H9 (cell line): Measurements from ENCODE around the gene AHNAK2. TPM values are rescaled to one million over a fixed set of nuclear protein-coding genes. Genes with fewer than 3 reads are reported as not detected.

Experiments
- DNase-seq: peaks from one replicate; pipeline ENCODE4 v3.0.0-alpha.2; 2017
- H2AFZ ChIP-seq: one replicate; pipeline ENCODE4 v1.6.1; 2013; ENCODE audit warnings: mild to moderate bottlenecking, low read length, control low read depth, moderate library complexity
- H2AK5ac ChIP-seq: 2 replicates; pipeline ENCODE4 v1.6.1; 2013; ENCODE audit warnings: low read length, control low read depth, mixed read lengths; ENCODE audit not compliant: insufficient read length
- H2BK120ac ChIP-seq: one replicate; pipeline ENCODE4 v1.6.1; 2013; ENCODE audit warnings: low read depth, mild to moderate bottlenecking, low read length, control low read depth, inconsistent platforms; ENCODE audit not compliant: poor library complexity, severe bottlenecking
- H2BK12ac ChIP-seq: 2 replicates; pipeline ENCODE4 v1.6.1; 2013; ENCODE audit warnings: low read length, control low read depth, mixed read lengths, low read depth; ENCODE audit not compliant: insufficient read length
- H2BK15ac ChIP-seq: 2 replicates; pipeline ENCODE4 v1.6.1; 2013; ENCODE audit warnings: low read depth, low read length, control low read depth
- H2BK20ac ChIP-seq: one replicate; pipeline ENCODE4 v1.6.1; 2013; ENCODE audit warnings: low read depth, mild to moderate bottlenecking, low read length, control low read depth, inconsistent platforms; ENCODE audit not compliant: poor library complexity, severe bottlenecking
- H2BK5ac ChIP-seq: 2 replicates; pipeline ENCODE4 v1.6.1; 2013; ENCODE audit warnings: low read length, control low read depth, mixed read lengths; ENCODE audit not compliant: insufficient read length
- H3K14ac ChIP-seq: 2 replicates; pipeline ENCODE4 v1.6.1; 2013; ENCODE audit warnings: low read length, control low read depth; ENCODE audit not compliant: insufficient read depth
- H3K18ac ChIP-seq: 2 replicates; pipeline ENCODE4 v1.6.1; 2013; ENCODE audit warnings: low read depth, mild to moderate bottlenecking, mixed read lengths, low read length, control low read depth; ENCODE audit not compliant: insufficient read length
- H3K23ac ChIP-seq: 2 replicates; pipeline ENCODE4 v1.6.1; 2013; ENCODE audit warnings: low read length, control low read depth, mixed read lengths, low read depth; ENCODE audit not compliant: insufficient read length
- H3K23me2 ChIP-seq: 2 replicates; pipeline ENCODE4 v1.6.1; 2013; ENCODE audit warnings: low read depth, mild to moderate bottlenecking, mixed read lengths, low read length, control low read depth; ENCODE audit not compliant: insufficient read length, poor library complexity, severe bottlenecking
- H3K27ac ChIP-seq: 2 replicates; pipeline ENCODE4 v1.5.1; 2013; ENCODE audit warnings: low read length, control low read depth, mixed read lengths, low read depth; ENCODE audit not compliant: insufficient read length
- H3K27me3 ChIP-seq: 2 replicates; pipeline ENCODE4 v1.6.1; 2013; ENCODE audit warnings: low read length, control low read depth, inconsistent platforms; ENCODE audit not compliant: insufficient read depth
- H3K4ac ChIP-seq: 2 replicates; pipeline ENCODE4 v1.6.1; 2013; ENCODE audit warnings: low read depth, mild to moderate bottlenecking, control low read depth, inconsistent platforms, low read length, moderate library complexity
- H3K4me1 ChIP-seq: 2 replicates; pipeline ENCODE4 v1.6.1; 2013; ENCODE audit warnings: low read length, control low read depth, inconsistent platforms; ENCODE audit not compliant: insufficient read depth
- H3K4me2 ChIP-seq: 2 replicates; pipeline ENCODE4 v1.6.1; 2013; ENCODE audit warnings: low read length, control low read depth, mixed read lengths; ENCODE audit not compliant: insufficient read length, insufficient read depth
- H3K56ac ChIP-seq: 2 replicates; pipeline ENCODE4 v1.6.1; 2013; ENCODE audit warnings: low read depth, mild to moderate bottlenecking, mixed read lengths, low read length, control low read depth; ENCODE audit not compliant: insufficient read length
- H3K79me1 ChIP-seq: 2 replicates; pipeline ENCODE4 v1.6.1; 2013; ENCODE audit warnings: low read depth, mild to moderate bottlenecking, moderate library complexity, low read length, control low read depth, inconsistent platforms; ENCODE audit not compliant: insufficient read depth, poor library complexity, severe bottlenecking
- H3K79me2 ChIP-seq: 2 replicates; pipeline ENCODE4 v1.6.1; 2013; ENCODE audit warnings: low read length, control low read depth, inconsistent platforms; ENCODE audit not compliant: insufficient read depth
- H3K9ac ChIP-seq: 2 replicates; pipeline ENCODE4 v1.6.1; 2013; ENCODE audit warnings: low read length, control low read depth, mixed read lengths; ENCODE audit not compliant: insufficient read length; ENCODE audit errors: extremely low read depth
- H3K9me3 ChIP-seq: one replicate; pipeline ENCODE4 v1.6.1; 2013; ENCODE audit warnings: low read depth, low read length, inconsistent platforms; ENCODE audit not compliant: control insufficient read depth
- H3T11ph ChIP-seq: one replicate; pipeline ENCODE4 v1.6.1; 2013; ENCODE audit warnings: mild to moderate bottlenecking, low read length, control low read depth, inconsistent platforms
- H4K20me1 ChIP-seq: one replicate; pipeline ENCODE4 v1.6.1; 2013; ENCODE audit not compliant: control insufficient read depth, insufficient read length, insufficient read depth
- H4K5ac ChIP-seq: 2 replicates; pipeline ENCODE4 v1.6.1; 2013; ENCODE audit warnings: low read depth, mild to moderate bottlenecking, mixed read lengths, low read length, control low read depth; ENCODE audit not compliant: insufficient read length
- H4K8ac ChIP-seq: replicated peaks from 2 replicates; pipeline ENCODE4 v1.6.1; 2013; ENCODE audit warnings: low read length, control low read depth, mixed read lengths, low read depth; ENCODE audit not compliant: insufficient read length
- H4K91ac ChIP-seq: 2 replicates; pipeline ENCODE4 v1.6.1; 2013; ENCODE audit warnings: low read depth, mild to moderate bottlenecking, moderate library complexity, mixed read lengths, low read length, control low read depth; ENCODE audit not compliant: insufficient read length
- H3K27ac Mint-ChIP-seq, 3 experiments: 2 replicates in 2 of 3; 3 replicates in 1 of 3; pipeline ENCODE4 v1.8.0; 2020 to 2021; ENCODE audit warnings: mixed read lengths in 3 of 3, mild to moderate bottlenecking in 1 of 3, moderate library complexity in 1 of 3
- H3K27me3 Mint-ChIP-seq: 2 replicates; pipeline ENCODE4 v1.8.0; 2021; ENCODE audit warnings: low read depth, mild to moderate bottlenecking, moderate library complexity, mixed read lengths
- H3K36me3 Mint-ChIP-seq, 3 experiments: 2 replicates in 2 of 3; 3 replicates in 1 of 3; pipeline ENCODE4 v1.8.0; 2020 to 2021; ENCODE audit warnings: low read depth in 3 of 3, mixed read lengths in 3 of 3; ENCODE audit not compliant: insufficient read depth in 1 of 3
- H3K4me1 Mint-ChIP-seq, 2 experiments: 2 replicates each; pipeline ENCODE4 v1.8.0; 2020; ENCODE audit warnings: mixed read lengths in 2 of 2
- H3K4me3 Mint-ChIP-seq, 2 experiments: 2 replicates in 1 of 2; 3 replicates in 1 of 2; pipeline ENCODE4 v1.8.0; 2020 to 2021; ENCODE audit warnings: mild to moderate bottlenecking in 2 of 2, mixed read lengths in 2 of 2, moderate library complexity in 1 of 2
- H3K9me3 Mint-ChIP-seq, 2 experiments: 2 replicates in 1 of 2; 3 replicates in 1 of 2; pipeline ENCODE4 v1.8.0; 2020; ENCODE audit warnings: mild to moderate bottlenecking in 2 of 2, mixed read lengths in 2 of 2, moderate library complexity in 1 of 2
- CTCF ChIP-seq: fragments of 200-600 bp; sonication (generic); conservative IDR thresholded peaks from 3 replicates; pipeline ENCODE4 v1.8.0; 2021; ENCODE audit warnings: antibody characterized with exemption, mild to moderate bottlenecking
- WGBS: extraction: QIAGEN DNeasy Blood & Tissue Kit; methylation state at CpG from one replicate; pipeline ENCODE4 v1.1.7; 2013; ENCODE audit warnings: missing lambda C conversion rate, low lambda C conversion rate, mixed read lengths; ENCODE audit not compliant: insufficient read length; ENCODE audit errors: extremely low coverage; 5-methylcytosine and 5-hydroxymethylcytosine counted together
- total RNA-seq: library from RNA; stranded (reverse); gene quantifications from 2 replicates; pipeline ENCODE4 v1.2.1, GENCODE V29; 2021

The AHNAK2 gene
- total RNA-seq, 1 experiment from 2014 or later: 2.8 TPM

GRCh38 chr14:105014032-105014431, 35.9 kb upstream of the AHNAK2 start:
- Histone ChIP-seq H3K79me1 (peaks cover 32% of the 10 kb centered on the region), H3K23me2 (no peaks in the 10 kb centered on the region), H3K79me2 (peaks cover 63% of the 10 kb centered on the region), H3K4ac (no peak overlapping the region), H2AK5ac (no peak overlapping the region), H3K9ac (no peak overlapping the region), H3K18ac (no peak overlapping the region), H2BK120ac (no peak overlapping the region), H3K9me3 (no peaks in the 10 kb centered on the region), H4K5ac (no peak overlapping the region), H3K4me2 (no peak overlapping the region), H2BK15ac (no peak overlapping the region), H2AFZ (no peak overlapping the region), H3K27me3 (no peaks in the 10 kb centered on the region), H3K27ac (no peak overlapping the region), H3K4me1 (peaks cover under 1% of the 10 kb centered on the region; the same call in 1 of the 2 replicates), H2BK20ac (no peak overlapping the region), H3K23ac (no peak overlapping the region), H4K20me1 (peaks cover 3% of the 10 kb centered on the region), H4K8ac (no peak overlapping the region), H2BK5ac (no peak overlapping the region), H3K14ac (no peak overlapping the region), H3K56ac (no peak overlapping the region), H4K91ac (no peak overlapping the region), H3T11ph (no peak overlapping the region), H2BK12ac (no peak overlapping the region)
- H3K27me3 Mint-ChIP-seq: no peaks in the 10 kb centered on the region; the same call in 1 of the 2 replicates
- DNase-seq: no peak
- H3K4me3 Mint-ChIP-seq: peak overlapping the region in 1 of 2 experiments; percentile 16; a peak in 1 of 5 replicates
- WGBS: no CpG with 5 or more reads among the region's 9 CpGs
- H3K9me3 Mint-ChIP-seq: no peaks in the 10 kb centered on the region
- peaks cover 49 to 63% of the 10 kb centered on the region in 2 experiments for H3K4me1 Mint-ChIP-seq
- no peak for TF ChIP-seq CTCF
- H3K27ac Mint-ChIP-seq: peak overlapping the region; percentile 73 to 80 (median 79); a peak in 3 of 7 replicates
- H3K36me3 Mint-ChIP-seq: peaks cover 18 to 61% (median 55%) of the 10 kb centered on the region in 3 experiments; a peak in 6 of 7 replicates
